ENCODE measurements around the gene EVA1C. TPM values are rescaled to one million over a fixed set of nuclear protein-coding genes. Genes with fewer than 3 reads are reported as not detected.
"Not testable (repeated sequence)": the region's sequence is repeated elsewhere in the genome, so short reads cannot be mapped to it uniquely, and the experiment has no call there.

Gene EVA1C
- total RNA-seq, 2 experiments from 2014 or later = 11.1 to 13.7 TPM

DNA sequence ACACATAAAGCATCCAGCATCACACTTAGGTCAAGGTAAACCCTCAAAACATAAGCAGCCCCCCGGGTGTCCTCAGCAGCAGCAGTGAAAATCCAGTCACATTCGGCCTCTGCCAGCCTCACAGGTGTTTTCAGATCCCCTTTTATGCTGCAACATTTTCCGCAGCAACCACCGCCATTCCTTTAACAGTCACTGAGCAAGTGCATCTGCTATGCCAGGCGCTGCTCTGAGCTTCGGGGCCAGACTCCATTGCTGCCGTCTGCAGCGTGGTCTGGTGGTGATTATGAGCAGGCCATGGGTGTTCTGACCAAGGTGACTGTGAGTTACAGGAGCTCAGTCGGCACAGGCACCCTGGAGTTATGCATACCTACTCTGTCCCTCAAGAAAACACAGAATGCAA is 24.2 kb upstream of the EVA1C start:
- intact Hi-C loops (cut with micrococcal nuclease) = no loop called here
- H3K4me3 Mint-ChIP-seq = no peak overlapping the region
- ATAC-seq (no peak), DNase-seq (no peak)
- POLR2A ChIA-PET = no interaction called here
- H3K9me3 Mint-ChIP-seq = no peaks in the 10 kb centered on the region
- no peak overlapping the region for H3K27ac Mint-ChIP-seq
- TF ChIP-seq, protein P1, sequence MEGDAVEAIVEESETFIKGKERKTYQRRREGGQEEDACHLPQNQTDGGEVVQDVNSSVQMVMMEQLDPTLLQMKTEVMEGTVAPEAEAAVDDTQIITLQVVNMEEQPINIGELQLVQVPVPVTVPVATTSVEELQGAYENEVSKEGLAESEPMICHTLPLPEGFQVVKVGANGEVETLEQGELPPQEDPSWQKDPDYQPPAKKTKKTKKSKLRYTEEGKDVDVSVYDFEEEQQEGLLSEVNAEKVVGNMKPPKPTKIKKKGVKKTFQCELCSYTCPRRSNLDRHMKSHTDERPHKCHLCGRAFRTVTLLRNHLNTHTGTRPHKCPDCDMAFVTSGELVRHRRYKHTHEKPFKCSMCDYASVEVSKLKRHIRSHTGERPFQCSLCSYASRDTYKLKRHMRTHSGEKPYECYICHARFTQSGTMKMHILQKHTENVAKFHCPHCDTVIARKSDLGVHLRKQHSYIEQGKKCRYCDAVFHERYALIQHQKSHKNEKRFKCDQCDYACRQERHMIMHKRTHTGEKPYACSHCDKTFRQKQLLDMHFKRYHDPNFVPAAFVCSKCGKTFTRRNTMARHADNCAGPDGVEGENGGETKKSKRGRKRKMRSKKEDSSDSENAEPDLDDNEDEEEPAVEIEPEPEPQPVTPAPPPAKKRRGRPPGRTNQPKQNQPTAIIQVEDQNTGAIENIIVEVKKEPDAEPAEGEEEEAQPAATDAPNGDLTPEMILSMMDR (IDR thresholded peaks at IDR 0.05) = no peak
- H3K36me3 Mint-ChIP-seq (ENCODE audit: low read depth) = peaks cover 46% of the 10 kb centered on the region
- no peaks in the 10 kb centered on the region for H3K27me3 Mint-ChIP-seq
- H3K4me1 Mint-ChIP-seq (ENCODE audit: low read depth) = peaks cover 61% of the 10 kb centered on the region
- CTCF ChIA-PET = interaction anchor here (1.8 kb wide), 1 partner anchor 212 kb away, joined by 5 read pairs; no protein-coding TSS in a partner anchor

DNA sequence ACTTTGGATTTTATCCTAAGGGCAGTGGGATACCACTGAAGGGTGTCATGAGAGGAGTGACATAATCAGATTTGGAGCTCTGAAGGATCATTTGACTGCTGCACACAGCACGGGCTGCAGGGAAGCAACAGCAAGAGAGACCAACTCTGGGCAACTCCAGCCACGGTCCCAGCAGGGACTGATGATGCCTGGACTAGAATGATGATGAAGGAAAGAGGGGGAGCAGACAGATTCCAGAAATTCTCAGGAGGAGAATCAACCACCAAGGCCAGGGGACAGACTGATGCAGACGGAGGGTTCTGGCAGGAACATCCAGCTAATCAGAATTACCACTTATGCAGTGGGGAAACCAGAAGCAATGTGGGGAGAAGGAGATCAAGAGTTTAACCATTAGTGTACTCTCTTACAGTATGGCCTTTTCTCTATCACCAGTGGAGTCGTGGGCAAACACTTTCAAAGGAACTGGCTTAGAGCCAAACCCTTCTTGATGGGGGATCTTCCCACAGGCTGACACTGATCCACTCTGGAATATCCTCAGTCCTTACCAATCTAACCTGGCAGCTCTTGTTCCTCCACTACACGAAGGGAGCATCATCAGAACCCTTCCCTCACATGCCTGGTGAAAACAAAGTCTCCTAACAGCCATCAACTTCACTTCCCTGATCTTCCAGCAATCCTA is 23.0 kb upstream of the EVA1C start:
- ChIA-PET CTCF (interaction anchor here (1.8 kb wide), 1 partner anchor 211 kb away, joined by 5 read pairs; no protein-coding TSS in a partner anchor), POLR2A (no interaction called here)
- no peaks in the 10 kb centered on the region for H3K9me3 Mint-ChIP-seq
- TF ChIP-seq, protein P1 (IDR thresholded peaks at IDR 0.05) = no peak
- no peaks in the 10 kb centered on the region for H3K27me3 Mint-ChIP-seq
- peak overlapping the region; percentile 52 for H3K27ac Mint-ChIP-seq
- H3K4me3 Mint-ChIP-seq = no peak overlapping the region
- intact Hi-C loops (cut with micrococcal nuclease) = no loop called here
- peaks cover 37% of the 10 kb centered on the region for H3K36me3 Mint-ChIP-seq (ENCODE audit: low read depth)
- H3K4me1 Mint-ChIP-seq (ENCODE audit: low read depth) = peaks cover 68% of the 10 kb centered on the region
- ATAC-seq (no peak), DNase-seq (no peak)

DNA sequence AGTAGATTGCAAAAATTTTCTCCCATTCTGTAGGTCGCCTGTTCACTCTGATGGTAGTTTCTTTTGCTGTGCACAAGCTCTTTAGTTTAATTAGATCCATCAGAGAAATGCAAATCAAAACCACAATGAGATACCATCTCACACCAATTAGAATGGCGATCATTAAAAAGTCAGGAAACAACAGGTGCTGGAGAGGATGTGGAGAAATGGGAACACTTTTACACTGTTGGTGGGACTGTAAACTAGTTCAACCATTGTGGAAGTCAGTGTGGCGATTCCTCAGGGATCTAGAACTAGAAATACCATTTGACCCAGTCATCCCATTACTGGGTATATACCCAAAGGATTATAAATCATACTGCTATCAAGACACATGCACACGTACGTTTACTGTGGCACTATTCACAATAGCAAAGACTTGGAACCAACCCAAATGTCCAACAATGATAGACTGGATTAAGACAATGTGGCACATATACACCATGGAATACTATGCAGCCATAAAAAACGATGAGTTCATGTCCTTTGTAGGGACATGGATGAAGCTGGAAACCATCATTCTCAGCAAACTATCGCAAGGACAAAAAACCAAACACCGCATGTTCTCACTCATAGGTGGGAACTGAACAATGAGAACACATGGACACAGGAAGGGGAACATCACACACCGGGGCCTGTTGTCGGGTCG is 21.8 kb upstream of the EVA1C start:
- intact Hi-C loops (cut with micrococcal nuclease); H3K27me3 Mint-ChIP-seq; ATAC-seq; H3K9me3 Mint-ChIP-seq; H3K27ac Mint-ChIP-seq; CTCF ChIA-PET; DNase-seq; POLR2A ChIA-PET: not testable (repeated sequence)
- Mint-ChIP-seq H3K36me3 (ENCODE audit: low read depth) (peaks cover 29% of the 10 kb centered on the region), H3K4me3 (peak overlapping the region; percentile 86), H3K4me1 (ENCODE audit: low read depth) (peaks cover 62% of the 10 kb centered on the region)

DNA sequence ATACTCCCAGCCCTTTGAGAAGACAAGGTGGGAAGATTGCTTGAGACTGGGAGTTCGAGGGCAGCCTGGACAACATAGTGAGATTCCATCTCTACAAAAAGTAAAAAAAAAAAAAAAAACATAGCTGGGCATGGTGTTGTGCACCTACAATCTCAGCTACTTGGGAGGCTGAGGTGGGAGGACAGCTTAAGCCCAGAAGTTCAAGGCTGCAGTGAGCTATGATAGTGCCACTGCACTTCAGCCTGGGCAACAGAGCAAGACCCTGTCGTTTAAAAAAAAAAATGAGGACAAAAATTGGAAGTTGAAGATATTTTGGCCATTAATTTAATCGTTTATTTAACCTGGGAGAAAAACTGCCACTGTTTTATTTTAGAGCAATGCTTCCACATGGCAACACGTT is 20.8 kb upstream of the EVA1C start:
- ATAC-seq (no peak), DNase-seq (no peak)
- Mint-ChIP-seq H3K36me3 (ENCODE audit: low read depth) (peaks cover 29% of the 10 kb centered on the region), H3K27ac (peak overlapping the region; percentile 66), H3K4me3 (peak overlapping the region; percentile 86), H3K27me3 (peaks cover 3% of the 10 kb centered on the region), H3K4me1 (ENCODE audit: low read depth) (peaks cover 55% of the 10 kb centered on the region), H3K9me3 (no peaks in the 10 kb centered on the region)
- intact Hi-C loops (cut with micrococcal nuclease) = no loop called here
- ChIA-PET POLR2A (interaction anchor here (1.0 to 2.0 kb wide), 5 partner anchors 17 to 221 kb away, joined by 3 to 9 read pairs (median 5); partner anchors contain the start of gene CFAP298), CTCF (interaction anchor here (0.8 to 4.0 kb wide), 6 partner anchors 9 to 220 kb away, joined by 3 to 26 read pairs (median 6); partner anchors contain the start of gene CFAP298)
- TF ChIP-seq, protein P1 (IDR thresholded peaks at IDR 0.05) = no peak

DNA sequence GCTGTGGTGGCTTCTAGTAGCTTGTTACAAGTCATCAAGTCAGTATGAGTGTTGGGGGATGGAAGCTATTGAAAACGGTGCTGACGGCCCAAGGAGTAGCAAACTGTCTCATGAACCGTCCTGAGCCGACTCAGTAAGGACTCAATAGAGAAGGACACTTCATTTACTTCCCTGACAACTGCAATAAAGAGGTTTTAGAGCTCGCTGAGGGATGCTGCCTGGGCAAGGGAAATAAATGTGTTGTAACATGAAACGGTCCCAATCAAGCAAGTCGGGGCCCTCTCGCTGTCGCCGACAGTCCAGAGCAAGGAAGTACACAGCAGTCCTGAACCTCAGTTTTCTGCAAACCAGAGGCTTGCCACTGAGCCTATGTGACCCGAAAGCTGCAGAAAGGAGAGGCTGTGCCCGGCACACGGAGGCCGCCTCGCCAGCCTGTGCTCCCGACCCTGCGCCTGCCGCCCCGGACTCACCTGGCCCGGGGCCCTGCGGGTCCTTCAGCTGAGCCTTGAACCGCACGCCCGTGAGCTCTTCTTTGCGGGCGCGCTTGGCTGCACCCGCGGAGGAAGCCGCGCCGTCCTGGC is 20.1 kb upstream of the EVA1C start:
- H3K36me3 Mint-ChIP-seq (ENCODE audit: low read depth) = peaks cover 29% of the 10 kb centered on the region
- CTCF ChIA-PET = interaction anchor here (0.8 to 4.0 kb wide), 7 partner anchors 9 to 220 kb away, joined by 3 to 26 read pairs (median 4); partner anchors contain the start of gene CFAP298
- H3K27ac Mint-ChIP-seq = peak overlapping the region; percentile 83
- POLR2A ChIA-PET = interaction anchor here (0.5 to 2.0 kb wide), 9 partner anchors 9 to 220 kb away, joined by 3 to 9 read pairs (median 4); partner anchors contain the start of gene CFAP298
- H3K4me1 Mint-ChIP-seq (ENCODE audit: low read depth) = peaks cover 49% of the 10 kb centered on the region
- H3K9me3 Mint-ChIP-seq = no peaks in the 10 kb centered on the region
- peak overlapping the region; percentile 86 for H3K4me3 Mint-ChIP-seq
- TF ChIP-seq, protein P1 (IDR thresholded peaks at IDR 0.05) = no peak
- ATAC-seq (no peak), DNase-seq (no peak)
- peaks cover 3% of the 10 kb centered on the region for H3K27me3 Mint-ChIP-seq
- intact Hi-C loops (cut with micrococcal nuclease) = no loop called here

All from activated CD8-positive, alpha-beta T cell treated with anti-CD3 and anti-CD28 coated beads for 36 hours (primary cell).